ENCODE results near the gene OR10J4. TPM values are rescaled to one million over a fixed set of nuclear protein-coding genes. Genes with fewer than 3 reads are reported as not detected.

Gene OR10J4
- total RNA-seq: not detected

DNA sequence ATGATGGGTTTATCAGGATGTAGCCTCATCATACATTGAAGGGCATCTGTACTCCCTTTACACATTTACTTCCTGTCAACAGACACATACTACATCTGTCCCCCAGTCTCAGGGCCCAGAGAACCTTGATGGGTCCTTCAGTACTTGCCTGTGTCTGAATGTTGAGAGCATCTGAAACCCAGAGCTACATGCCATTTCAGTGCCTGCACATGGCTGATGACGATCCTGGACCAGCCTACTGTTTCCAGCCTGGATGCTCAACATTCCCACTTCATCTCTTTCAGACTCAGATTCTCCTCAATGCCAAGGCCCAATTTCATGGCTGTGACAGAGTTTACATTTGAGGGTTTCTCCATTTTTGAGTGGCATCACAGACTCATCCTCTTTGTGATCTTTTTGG lies at the start of gene OR10J4:
OR10J4 (plus strand) TSS at position 301 of the 400 bp plus-strand sequence.
- Histone ChIP-seq H3K4me3 (no peak within 1 kb of the TSS), H3K36me3 (no peaks in the 10 kb centered on the region), H3K4me1 (no peaks in the 10 kb centered on the region), H3K9me3 (no peaks in the 10 kb centered on the region), H3K27me3 (no peaks in the 10 kb centered on the region), H3K27ac (no peak within 1 kb of the TSS)
- TF ChIP-seq CTCF (IDR thresholded peaks at IDR 0.05) (no peak), POLR2A (IDR thresholded peaks at IDR 0.05) (no peak)
- 63 to 81% methylated on average over 1 of the region's 1 CpG for WGBS, 2 donors
- intact Hi-C loops (cut with DNase I): no loop called here
- DNase-seq: no peak

DNA sequence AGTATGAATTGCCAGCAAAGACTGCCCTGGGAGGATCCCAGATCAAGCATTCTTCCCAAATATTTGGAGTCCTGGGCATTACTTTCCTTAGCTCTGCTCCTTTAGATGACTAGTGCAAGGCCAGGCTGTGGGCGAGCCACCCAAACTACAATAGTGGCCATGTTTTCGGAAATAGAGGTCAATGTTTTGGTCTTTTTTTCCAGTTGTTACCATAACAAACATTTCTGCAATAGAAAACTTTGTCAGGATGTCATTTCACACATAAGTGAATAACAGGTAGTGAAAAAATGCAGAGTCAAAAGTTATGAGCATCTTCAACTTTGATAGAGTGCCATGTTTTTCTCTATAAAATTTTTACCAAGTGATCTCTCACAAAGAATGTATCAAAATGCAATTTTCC lies 25.2 kb upstream of the OR10J4 start:
- no peak overlapping the region for H3K4me3 ChIP-seq
- H3K36me3 ChIP-seq: no peaks in the 10 kb centered on the region
- 69 to 80% methylated on average over 2 of the region's 2 CpGs for WGBS, 2 donors
- H3K27ac ChIP-seq: no peak overlapping the region
- TF ChIP-seq POLR2A (IDR thresholded peaks at IDR 0.05): no peak
- no peak for TF ChIP-seq CTCF (IDR thresholded peaks at IDR 0.05)
- intact Hi-C loops (cut with DNase I): no loop called here
- H3K27me3 ChIP-seq: no peaks in the 10 kb centered on the region
- no peak for DNase-seq
- H3K4me1 ChIP-seq: no peaks in the 10 kb centered on the region
- no peaks in the 10 kb centered on the region for H3K9me3 ChIP-seq

DNA sequence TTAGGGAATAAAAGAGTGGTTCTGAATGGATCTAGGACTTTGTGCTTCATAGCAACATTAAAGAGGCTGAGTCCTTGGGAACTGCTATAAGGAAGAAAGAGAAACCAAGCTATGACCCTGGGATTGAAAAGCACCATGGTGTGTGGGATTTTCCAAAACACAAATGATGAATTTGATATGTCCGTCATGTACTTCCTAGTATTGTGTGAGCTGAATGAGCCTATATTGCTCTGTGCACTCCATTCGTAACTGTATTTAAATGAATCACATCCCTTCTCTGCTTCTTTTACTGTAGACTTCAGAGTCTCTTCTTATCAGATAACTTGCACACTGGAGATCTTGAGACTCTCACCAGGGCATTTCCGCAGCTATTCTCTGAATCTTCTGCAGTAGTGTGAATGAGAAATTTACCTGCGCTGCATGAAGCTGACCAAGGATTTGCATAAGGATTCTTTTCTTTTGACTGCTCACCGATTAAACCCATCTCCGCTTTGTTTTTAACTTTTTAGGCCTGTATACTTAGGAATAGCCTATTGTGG lies 23.1 kb upstream of the OR10J4 start:
- intact Hi-C loops (cut with DNase I): no loop called here
- Histone ChIP-seq H3K27me3 (no peaks in the 10 kb centered on the region), H3K4me1 (no peaks in the 10 kb centered on the region), H3K36me3 (no peaks in the 10 kb centered on the region), H3K27ac (no peak overlapping the region), H3K9me3 (no peaks in the 10 kb centered on the region), H3K4me3 (no peak overlapping the region)
- no peak for DNase-seq
- TF ChIP-seq POLR2A (IDR thresholded peaks at IDR 0.05): no peak
- no peak for TF ChIP-seq CTCF (IDR thresholded peaks at IDR 0.05)
- 66 to 74% methylated on average over 6 of the region's 6 CpGs for WGBS, 2 donors

- Histone ChIP-seq H3K27ac (no peak overlapping the region), H3K9me3 (peaks cover 0 to 17% (median 0%) of the 10 kb centered on the region in 3 donors), H3K27me3 (no peaks in the 10 kb centered on the region), H3K36me3 (no peaks in the 10 kb centered on the region), H3K4me3 (no peak overlapping the region), H3K4me1 (no peaks in the 10 kb centered on the region)
- WGBS, 2 donors: 83 to 93% methylated on average over 5 of the region's 8 CpGs
- intact Hi-C loops (cut with DNase I): no loop called here
- TF ChIP-seq POLR2A (IDR thresholded peaks at IDR 0.05) (no peak), CTCF (IDR thresholded peaks at IDR 0.05) (peak in 2 of 6 experiments; percentile 5 to 8)
- DNase-seq: no peak
Measured at GRCh38 chr1:159421821-159422220, 10.2 kb upstream of the OR10J4 start.

- H3K36me3 ChIP-seq: no peaks in the 10 kb centered on the region
- H3K4me1 ChIP-seq: no peaks in the 10 kb centered on the region
- DNase-seq: no peak
- no peak overlapping the region for H3K4me3 ChIP-seq
- H3K27me3 ChIP-seq: no peaks in the 10 kb centered on the region
- intact Hi-C loops (cut with DNase I): no loop called here
- 41 to 54% methylated on average over 3 of the region's 3 CpGs for WGBS, 2 donors
- TF ChIP-seq POLR2A (IDR thresholded peaks at IDR 0.05): no peak
- no peak for TF ChIP-seq CTCF (IDR thresholded peaks at IDR 0.05)
- H3K27ac ChIP-seq: no peak overlapping the region
- H3K9me3 ChIP-seq: no peaks in the 10 kb centered on the region
Measured at GRCh38 chr1:159428536-159428935, 3.5 kb upstream of the OR10J4 start.

Measured in esophagus squamous epithelium (tissue), 5 donors.